Mesothelial cell of epicardium (in vitro differentiated cells): ENCODE measurements around the gene ATP6V0A4. TPM values are rescaled to one million over a fixed set of nuclear protein-coding genes. Genes with fewer than 3 reads are reported as not detected.
"Not testable (repeated sequence)": the region's sequence is repeated elsewhere in the genome, so short reads cannot be mapped to it uniquely, and the experiment has no call there.

Experiments used
- DNase-seq, 2 experiments: peaks; one replicate each; pipeline ENCODE4 v3.0.0; 2021; ENCODE audit warnings: low spot score in 2 of 2; ENCODE audit not compliant: unreplicated experiment in 2 of 2
- H3K27ac Mint-ChIP-seq: 2 replicates; pipeline ENCODE4 v1.8.0; 2021; ENCODE audit warnings: mixed read lengths
- H3K27me3 Mint-ChIP-seq: 2 replicates; pipeline ENCODE4 v1.8.0; 2021; ENCODE audit warnings: low read depth, mixed read lengths
- H3K36me3 Mint-ChIP-seq: 2 replicates; pipeline ENCODE4 v1.8.0; 2021; ENCODE audit warnings: mixed read lengths
- H3K4me1 Mint-ChIP-seq: 2 replicates; pipeline ENCODE4 v1.8.0; 2021; ENCODE audit warnings: mixed read lengths
- H3K4me3 Mint-ChIP-seq: 2 replicates; pipeline ENCODE4 v1.8.0; 2021; ENCODE audit warnings: mild to moderate bottlenecking, moderate library complexity, mixed read lengths
- H3K9me3 Mint-ChIP-seq: 2 replicates; pipeline ENCODE4 v1.8.0; 2021; ENCODE audit warnings: mixed read lengths
- CTCF ChIP-seq: fragments of 200-600 bp; sonication (generic); IDR thresholded peaks from one replicate; pipeline ENCODE4 v1.5.0; 2021; ENCODE audit warnings: antibody characterized with exemption; ENCODE audit not compliant: unreplicated experiment
- total RNA-seq: library from RNA; stranded (reverse); gene quantifications from 3 replicates; pipeline ENCODE4 v1.2.1, GENCODE V29; 2021

Gene ATP6V0A4
- total RNA-seq, 1 donor from 2014 or later = 0.56 TPM

- Mint-ChIP-seq H3K9me3 (peaks cover 5% of the 10 kb centered on the region), H3K36me3 (no peaks in the 10 kb centered on the region), H3K27me3 (no peaks in the 10 kb centered on the region), H3K4me3 (no peak overlapping the region), H3K27ac (no peak overlapping the region), H3K4me1 (no peaks in the 10 kb centered on the region)
- TF ChIP-seq CTCF = no peak
- no peak for DNase-seq
Observed at GRCh38 chr7:138816650-138817049, 18.7 kb upstream of the ATP6V0A4 start.

GRCh38 chr7:138814816-138815332, 16.9 kb upstream of the ATP6V0A4 start:
- DNase-seq = no peak
- Mint-ChIP-seq H3K27ac (no peak overlapping the region), H3K4me1 (no peaks in the 10 kb centered on the region), H3K27me3 (no peaks in the 10 kb centered on the region), H3K36me3 (no peaks in the 10 kb centered on the region), H3K4me3 (no peak overlapping the region), H3K9me3 (peaks cover 5% of the 10 kb centered on the region)
- no peak for TF ChIP-seq CTCF

- H3K4me1 Mint-ChIP-seq = no peaks in the 10 kb centered on the region
Observed at GRCh38 chr7:138813945-138814344, 15.9 kb upstream of the ATP6V0A4 start.

GRCh38 chr7:138811327-138811726, 13.3 kb upstream of the ATP6V0A4 start:
- not testable (repeated sequence) for H3K27ac Mint-ChIP-seq

More at GRCh38 chr7:138813945-138814344, 15.9 kb upstream of the ATP6V0A4 start:
- Mint-ChIP-seq H3K27ac (no peak overlapping the region), H3K36me3 (no peaks in the 10 kb centered on the region), H3K9me3 (no peaks in the 10 kb centered on the region), H3K27me3 (no peaks in the 10 kb centered on the region), H3K4me3 (no peak overlapping the region)
- TF ChIP-seq CTCF = no peak
- DNase-seq = no peak

DNA sequence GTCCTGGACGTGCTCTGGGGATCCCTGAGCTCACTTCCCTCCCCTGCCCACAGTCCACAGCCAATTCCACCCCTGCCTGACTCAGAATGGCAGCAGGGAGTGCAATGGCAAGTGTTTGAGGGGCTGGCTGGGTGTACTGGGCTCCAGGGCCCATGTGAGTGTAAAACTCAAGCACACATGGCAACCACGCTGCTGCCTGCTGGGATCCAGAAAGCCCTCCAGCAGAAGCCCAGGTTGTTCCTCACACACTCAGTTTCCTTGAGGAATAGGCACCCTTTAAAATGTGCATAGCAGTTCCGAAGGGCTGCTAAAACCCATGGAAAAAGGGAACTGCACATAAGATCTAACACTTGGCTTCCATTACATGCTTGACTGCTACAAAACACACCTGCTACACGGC, 11.3 kb upstream of the ATP6V0A4 start:
- no peak for DNase-seq
- Mint-ChIP-seq H3K27ac (no peak overlapping the region), H3K9me3 (no peaks in the 10 kb centered on the region), H3K4me1 (no peaks in the 10 kb centered on the region), H3K4me3 (no peak overlapping the region), H3K27me3 (peaks cover 2% of the 10 kb centered on the region), H3K36me3 (no peaks in the 10 kb centered on the region)
- TF ChIP-seq CTCF = no peak

More at GRCh38 chr7:138811327-138811726, 13.3 kb upstream of the ATP6V0A4 start:
- H3K27me3 Mint-ChIP-seq, DNase-seq, H3K9me3 Mint-ChIP-seq, H3K4me1 Mint-ChIP-seq, H3K4me3 Mint-ChIP-seq, H3K36me3 Mint-ChIP-seq: not testable (repeated sequence)

DNA sequence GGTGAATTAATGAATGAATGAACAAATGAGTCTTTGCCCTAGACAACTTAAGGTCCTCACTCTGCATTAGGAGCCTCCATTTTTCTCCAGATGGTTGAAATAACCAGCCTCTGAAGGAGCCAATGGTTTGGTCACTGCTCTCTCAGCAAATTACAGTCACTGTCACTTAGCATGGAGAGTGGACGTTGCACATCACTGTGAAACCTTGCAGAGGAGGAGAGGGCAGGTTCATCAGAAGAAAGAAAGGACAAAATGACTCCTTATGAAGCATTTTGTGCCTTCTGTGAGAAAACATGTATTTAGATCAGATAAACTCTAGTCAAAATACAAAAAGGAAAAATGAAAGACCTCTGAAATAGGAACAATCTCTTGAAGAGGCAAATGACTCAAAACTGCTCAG, 6.6 kb upstream of the ATP6V0A4 start:
- Mint-ChIP-seq H3K36me3 (no peaks in the 10 kb centered on the region), H3K9me3 (no peaks in the 10 kb centered on the region), H3K27ac (no peak overlapping the region), H3K27me3 (peaks cover 10% of the 10 kb centered on the region), H3K4me1 (no peaks in the 10 kb centered on the region), H3K4me3 (no peak overlapping the region)
- TF ChIP-seq CTCF = no peak
- no peak for DNase-seq
